MM.1S (cell line): Measurements from ENCODE around the gene CDH4.

Experiments used
- DNase-seq: peaks from one replicate; pipeline ENCODE4 v3.0.0-alpha.2; 2015
- H2AFZ ChIP-seq: fragments of 300-600 bp; sonication (generic); 2 replicates; pipeline ENCODE4 v1.6.0; 2016; ENCODE audit warnings: antibody characterized with exemption, low read length
- H3F3A ChIP-seq: fragments of 300-600 bp; sonication (generic); 2 replicates; pipeline ENCODE4 v1.6.1; 2016; ENCODE audit warnings: mild to moderate bottlenecking, antibody characterized with exemption, low read length, moderate library complexity, mixed read lengths; ENCODE audit not compliant: insufficient read depth
- H3K27ac ChIP-seq: fragments of 300-600 bp; sonication (generic); 2 replicates; pipeline ENCODE4 v1.5.1; 2016; ENCODE audit warnings: mild to moderate bottlenecking, low read length
- H3K27me3 ChIP-seq: fragments of 300-600 bp; sonication (generic); replicated peaks from 2 replicates; pipeline ENCODE4 v1.6.0; 2016; ENCODE audit warnings: low read length; ENCODE audit not compliant: insufficient read depth
- H3K36me3 ChIP-seq: fragments of 300-600 bp; sonication (generic); replicated peaks from 2 replicates; pipeline ENCODE4 v1.6.1; 2016; ENCODE audit warnings: mild to moderate bottlenecking, low read length, mixed read lengths; ENCODE audit not compliant: insufficient read depth
- H3K4me1 ChIP-seq: fragments of 300-600 bp; sonication (generic); 2 replicates; pipeline ENCODE4 v1.6.1; 2016; ENCODE audit warnings: low read length, mixed read lengths
- H3K4me2 ChIP-seq: fragments of 300-600 bp; sonication (generic); 2 replicates; pipeline ENCODE4 v1.6.0; 2016; ENCODE audit warnings: low read depth, low read length
- H3K4me3 ChIP-seq: fragments of 300-600 bp; sonication (generic); 2 replicates; pipeline ENCODE4 v1.5.1; 2016; ENCODE audit warnings: low read length, mixed read lengths
- H3K79me2 ChIP-seq: fragments of 300-600 bp; sonication (generic); 2 replicates; pipeline ENCODE4 v1.6.1; 2016; ENCODE audit warnings: mixed run types, low read length, mixed read lengths
- H3K9ac ChIP-seq: fragments of 300-600 bp; sonication (generic); 2 replicates; pipeline ENCODE4 v1.6.1; 2016; ENCODE audit warnings: low read length, mixed read lengths
- H3K9me2 ChIP-seq: fragments of 300-600 bp; sonication (generic); replicated peaks from 2 replicates; pipeline ENCODE4 v1.6.1; 2016; ENCODE audit warnings: mild to moderate bottlenecking, low read length, mixed read lengths; ENCODE audit not compliant: insufficient read depth
- H3K9me3 ChIP-seq: fragments of 300-600 bp; sonication (generic); replicated peaks from 2 replicates; pipeline ENCODE4 v1.6.1; 2016; ENCODE audit warnings: mild to moderate bottlenecking, low read length, mixed read lengths; ENCODE audit not compliant: insufficient read depth
- H4K20me1 ChIP-seq: fragments of 300-600 bp; sonication (generic); 2 replicates; pipeline ENCODE4 v1.6.1; 2016; ENCODE audit warnings: mild to moderate bottlenecking, low read length, moderate library complexity, mixed read lengths; ENCODE audit not compliant: insufficient read depth
- EZH2 ChIP-seq: fragments of 300-600 bp; sonication (generic); optimal IDR thresholded peaks from 2 replicates; pipeline ENCODE3; 2017; ENCODE audit warnings: low read depth, mild to moderate bottlenecking, antibody characterized with exemption, low read length, mixed read lengths
- EZH2phosphoT487 ChIP-seq: fragments of 300-600 bp; sonication (generic); IDR thresholded peaks from 2 replicates; pipeline ENCODE4 v1.6.1; 2018; ENCODE audit warnings: antibody characterized with exemption, low read length
- TF ChIP-seq, protein P1 (sequence below): fragments of 300-600 bp; sonication (generic); IDR thresholded peaks from 2 replicates; pipeline ENCODE4 v1.5.1; 2016; ENCODE audit warnings: antibody characterized with exemption, low read length, mixed read lengths

CDH4 gene

GRCh38 chr20:61816606-61817460, 564.8 kb downstream of the CDH4 start:
- no peak for DNase-seq
- Histone ChIP-seq H3K36me3 (no peaks in the 10 kb centered on the region), H3F3A (no peaks in the 10 kb centered on the region), H3K9me2 (no peaks in the 10 kb centered on the region), H4K20me1 (no peaks in the 10 kb centered on the region), H3K27me3 (peaks cover 97% of the 10 kb centered on the region), H3K27ac (no peak overlapping the region), H3K4me1 (no peaks in the 10 kb centered on the region), H2AFZ (no peak overlapping the region), H3K9me3 (no peaks in the 10 kb centered on the region), H3K4me3 (no peak overlapping the region), H3K4me2 (no peak overlapping the region), H3K9ac (no peak overlapping the region), H3K79me2 (no peaks in the 10 kb centered on the region)
- TF ChIP-seq, protein P1, sequence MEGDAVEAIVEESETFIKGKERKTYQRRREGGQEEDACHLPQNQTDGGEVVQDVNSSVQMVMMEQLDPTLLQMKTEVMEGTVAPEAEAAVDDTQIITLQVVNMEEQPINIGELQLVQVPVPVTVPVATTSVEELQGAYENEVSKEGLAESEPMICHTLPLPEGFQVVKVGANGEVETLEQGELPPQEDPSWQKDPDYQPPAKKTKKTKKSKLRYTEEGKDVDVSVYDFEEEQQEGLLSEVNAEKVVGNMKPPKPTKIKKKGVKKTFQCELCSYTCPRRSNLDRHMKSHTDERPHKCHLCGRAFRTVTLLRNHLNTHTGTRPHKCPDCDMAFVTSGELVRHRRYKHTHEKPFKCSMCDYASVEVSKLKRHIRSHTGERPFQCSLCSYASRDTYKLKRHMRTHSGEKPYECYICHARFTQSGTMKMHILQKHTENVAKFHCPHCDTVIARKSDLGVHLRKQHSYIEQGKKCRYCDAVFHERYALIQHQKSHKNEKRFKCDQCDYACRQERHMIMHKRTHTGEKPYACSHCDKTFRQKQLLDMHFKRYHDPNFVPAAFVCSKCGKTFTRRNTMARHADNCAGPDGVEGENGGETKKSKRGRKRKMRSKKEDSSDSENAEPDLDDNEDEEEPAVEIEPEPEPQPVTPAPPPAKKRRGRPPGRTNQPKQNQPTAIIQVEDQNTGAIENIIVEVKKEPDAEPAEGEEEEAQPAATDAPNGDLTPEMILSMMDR: no peak
- TF ChIP-seq EZH2phosphoT487: no peak
- no peak for TF ChIP-seq EZH2

DNA sequence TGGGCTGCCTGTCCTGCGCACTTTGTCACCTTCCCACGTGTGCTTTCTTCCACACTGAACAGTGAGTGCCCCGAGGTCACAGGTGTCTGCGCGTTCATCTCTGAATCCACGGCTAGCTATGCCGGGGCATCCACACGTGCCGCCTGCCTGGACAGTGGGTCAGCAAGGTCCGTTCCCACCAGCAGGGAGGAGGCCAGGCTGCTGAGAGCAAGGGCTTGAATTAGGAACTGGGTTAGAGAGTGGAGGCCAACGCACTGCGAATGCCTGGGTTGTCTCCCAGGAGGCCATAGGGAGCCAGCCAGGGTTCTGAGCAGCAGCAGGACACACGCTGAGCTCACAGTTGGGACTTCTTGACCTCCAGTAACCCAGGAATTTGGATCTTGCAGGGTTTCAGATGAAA, 565.5 kb downstream of the CDH4 start:
- H3F3A ChIP-seq: no peaks in the 10 kb centered on the region
- H3K4me2 ChIP-seq: no peak overlapping the region
- no peaks in the 10 kb centered on the region for H3K36me3 ChIP-seq
- H3K9me2 ChIP-seq: no peaks in the 10 kb centered on the region
- H3K27ac ChIP-seq: no peak overlapping the region
- H3K4me1 ChIP-seq: no peaks in the 10 kb centered on the region
- H3K27me3 ChIP-seq: peaks cover 97% of the 10 kb centered on the region
- DNase-seq: no peak
- H3K79me2 ChIP-seq: no peaks in the 10 kb centered on the region
- H3K9me3 ChIP-seq: no peaks in the 10 kb centered on the region
- no peaks in the 10 kb centered on the region for H4K20me1 ChIP-seq
- H2AFZ ChIP-seq: no peak overlapping the region
- no peak overlapping the region for H3K9ac ChIP-seq
- TF ChIP-seq EZH2 (no peak), EZH2phosphoT487 (no peak)
- TF ChIP-seq, protein P1: no peak
- H3K4me3 ChIP-seq: no peak overlapping the region

- Histone ChIP-seq H3K79me2 (no peaks in the 10 kb centered on the region), H3K9me3 (no peaks in the 10 kb centered on the region), H3K4me3 (no peak overlapping the region), H3K9ac (no peak overlapping the region), H3F3A (no peaks in the 10 kb centered on the region), H3K9me2 (no peaks in the 10 kb centered on the region), H3K27ac (no peak overlapping the region), H3K4me2 (no peak overlapping the region), H3K36me3 (no peaks in the 10 kb centered on the region), H3K27me3 (peaks cover 94% of the 10 kb centered on the region), H3K4me1 (no peaks in the 10 kb centered on the region), H4K20me1 (no peaks in the 10 kb centered on the region), H2AFZ (no peak overlapping the region)
- no peak for DNase-seq
- TF ChIP-seq EZH2phosphoT487: no peak
- peak; percentile 48 for TF ChIP-seq EZH2
Observed at GRCh38 chr20:61818746-61819573, 566.9 kb downstream of the CDH4 start.
